PC-9 (cell line): ENCODE data around the gene TSPAN17.

Source experiments
- CTCF ChIP-seq: fragments of 200-600 bp; sonication (generic); conservative IDR thresholded peaks from 2 replicates; pipeline ENCODE4 v1.6.1; 2017; ENCODE audit warnings: mixed run types, antibody characterized with exemption, mild to moderate bottlenecking, moderate library complexity
- EZH2 ChIP-seq: fragments of 200-600 bp; sonication (generic); IDR thresholded peaks from 2 replicates; pipeline ENCODE4 v1.8.0; 2017; ENCODE audit warnings: antibody characterized with exemption, low read depth

GRCh38 chr5:176704355-176704754 lies 57.1 kb downstream of the TSPAN17 start:
- TF ChIP-seq CTCF (no peak), EZH2 (no peak)
